Measurements from ENCODE around the gene CRADD. TPM values are rescaled to one million over a fixed set of nuclear protein-coding genes. Genes with fewer than 3 reads are reported as not detected.

Gene CRADD
- total RNA-seq, 1 donor: 12.5 TPM

DNA sequence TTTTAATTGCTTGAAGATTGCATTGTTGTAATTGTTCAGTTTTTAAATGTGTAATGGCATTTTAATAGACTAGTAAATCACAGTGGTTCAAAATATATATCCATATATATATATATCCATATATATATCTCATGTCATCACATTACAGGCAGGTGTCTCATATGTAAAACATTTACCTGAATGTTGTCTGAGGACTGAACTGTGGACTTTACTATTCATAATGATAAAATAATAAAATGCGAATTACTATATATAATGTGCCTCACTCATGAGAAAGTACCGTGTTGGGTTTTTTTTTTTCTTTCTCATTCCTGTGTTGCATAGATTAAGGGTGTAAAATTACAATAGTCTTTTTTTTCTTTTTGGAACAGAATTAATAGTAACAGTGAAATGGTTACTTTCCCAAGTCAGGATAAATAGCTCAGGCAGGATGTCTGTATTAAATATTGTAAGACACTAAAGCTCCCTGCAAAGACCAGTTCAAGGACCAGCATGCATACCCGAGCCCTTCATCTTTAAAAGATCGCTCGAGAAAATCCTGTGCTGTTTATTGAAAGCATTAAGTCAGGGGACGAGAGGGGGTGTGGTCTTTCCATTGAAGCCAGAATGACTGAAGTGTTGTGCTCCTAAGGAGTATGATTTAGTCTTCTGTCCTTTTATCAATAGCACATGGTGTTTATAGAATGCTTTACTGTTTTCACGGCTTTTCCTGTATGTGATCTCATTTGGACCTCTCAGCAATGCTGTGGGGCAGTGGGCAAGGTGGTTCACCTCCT is 173.5 kb downstream of the CRADD start:
- no peak for TF ChIP-seq CTCF (IDR thresholded peaks at IDR 0.05; ENCODE audit: insufficient read depth, low read depth, low read length)
- no peak for DNase-seq (ENCODE audit: low read depth)
- H3K4me3 ChIP-seq (ENCODE audit: low read depth, low read length): no peak overlapping the region

DNA sequence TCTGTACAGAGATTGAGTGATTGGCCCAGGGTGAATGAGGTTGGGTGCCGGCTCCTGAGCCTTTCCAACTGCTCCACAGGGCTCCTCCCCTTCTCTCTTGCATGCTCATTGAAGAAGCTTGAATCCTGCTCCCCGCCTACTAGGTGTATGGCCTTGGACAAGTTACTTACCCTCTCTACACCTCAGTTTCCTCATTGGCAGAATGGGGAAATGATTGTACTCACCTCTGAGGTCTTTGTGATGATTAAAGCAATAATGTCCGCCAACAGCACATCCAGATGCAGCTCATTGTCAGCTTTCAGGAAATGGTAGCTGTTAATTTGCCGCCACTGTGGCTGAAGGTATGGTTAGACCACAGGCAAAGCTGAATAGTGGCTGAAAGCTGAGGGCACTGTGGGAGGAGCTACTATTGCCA is 174.1 kb downstream of the CRADD start:
- no peak for TF ChIP-seq CTCF (IDR thresholded peaks at IDR 0.05; ENCODE audit: insufficient read depth, low read depth, low read length)
- H3K4me3 ChIP-seq (ENCODE audit: low read depth, low read length): no peak overlapping the region
- DNase-seq (ENCODE audit: low read depth): no peak

DNA sequence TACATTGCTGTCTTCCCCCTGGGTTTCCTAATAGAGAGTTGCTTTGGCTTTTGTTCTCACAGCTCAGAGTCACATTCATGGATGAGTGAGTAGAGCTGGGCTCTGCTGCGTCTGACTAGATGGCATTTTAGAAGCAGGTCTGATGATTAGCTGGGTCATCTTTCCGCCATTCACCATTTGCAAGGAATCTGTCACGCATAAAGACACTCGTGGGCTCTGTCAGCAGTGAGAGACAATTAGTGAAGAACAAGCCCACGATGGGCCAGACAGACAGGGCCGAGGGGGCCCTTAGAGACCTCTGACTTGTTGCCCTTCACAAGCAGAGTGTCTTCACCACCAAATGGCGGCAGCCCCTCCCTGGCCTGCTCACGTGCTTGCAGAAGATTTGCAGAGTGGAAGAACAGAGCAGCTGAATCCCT is 175.0 kb downstream of the CRADD start:
- DNase-seq (ENCODE audit: low read depth): no peak
- no peak for TF ChIP-seq CTCF (IDR thresholded peaks at IDR 0.05; ENCODE audit: insufficient read depth, low read depth, low read length)
- H3K4me3 ChIP-seq (ENCODE audit: low read depth, low read length): no peak overlapping the region

DNA sequence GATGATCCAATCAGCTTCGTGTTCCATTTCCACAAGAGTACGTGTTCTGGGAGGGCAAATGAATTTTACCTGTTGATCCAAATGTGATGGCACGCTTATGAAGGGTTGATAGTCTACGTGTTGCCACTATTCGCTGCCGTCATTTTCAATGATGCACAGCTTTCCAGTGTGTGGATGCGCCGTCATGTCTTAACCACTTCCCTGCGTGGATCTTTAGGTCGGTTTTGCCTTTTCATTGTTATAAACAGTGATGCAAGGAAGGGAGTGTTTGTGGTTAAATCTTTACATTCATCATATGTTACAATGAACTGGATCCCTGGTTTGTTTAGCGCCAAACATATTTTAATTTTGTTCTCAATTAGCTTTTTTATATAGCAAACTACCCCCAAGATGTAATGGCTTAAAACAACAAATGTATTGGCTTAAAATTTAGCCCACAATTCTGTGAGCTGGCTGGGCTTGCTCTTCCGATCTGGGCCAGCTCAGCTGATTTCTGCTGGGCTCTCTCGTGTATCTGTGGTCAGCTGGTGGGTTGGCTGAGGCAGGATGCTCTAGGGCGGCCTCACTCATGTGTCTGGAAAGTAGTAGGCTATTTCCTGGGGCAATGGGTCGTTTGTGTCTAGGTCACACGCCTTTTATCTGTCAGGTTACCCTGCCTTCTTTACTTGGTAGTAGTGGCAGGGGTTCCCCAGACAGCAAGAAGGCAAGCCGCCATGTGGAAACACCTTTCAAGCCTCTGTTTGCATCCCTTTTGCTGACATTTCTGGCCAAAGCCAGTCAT is 176.7 kb downstream of the CRADD start:
- H3K4me3 ChIP-seq (ENCODE audit: low read depth, low read length): no peak overlapping the region
- DNase-seq (ENCODE audit: low read depth): no peak
- no peak for TF ChIP-seq CTCF (IDR thresholded peaks at IDR 0.05; ENCODE audit: insufficient read depth, low read depth, low read length)

DNA sequence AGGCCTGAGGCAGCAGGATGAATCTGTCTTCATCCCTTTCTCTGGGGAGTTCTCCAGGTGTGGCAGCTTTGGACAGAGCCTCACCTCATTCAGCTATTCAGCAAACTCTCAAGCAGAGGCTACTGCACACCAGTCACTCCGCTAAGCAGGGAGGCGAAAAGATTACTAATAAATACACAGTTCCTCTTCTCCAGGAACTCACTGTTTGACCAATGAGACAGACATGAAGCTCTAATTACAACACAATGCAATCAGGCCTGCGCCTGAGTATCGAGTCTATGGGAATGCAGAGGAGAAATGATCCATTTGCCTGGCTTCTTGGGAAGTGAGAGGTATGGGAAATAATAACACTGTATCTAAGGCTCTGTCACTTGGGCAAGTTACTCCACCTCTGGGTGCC is 178.1 kb downstream of the CRADD start:
- no peak for TF ChIP-seq CTCF (IDR thresholded peaks at IDR 0.05; ENCODE audit: insufficient read depth, low read depth, low read length)
- no peak for DNase-seq (ENCODE audit: low read depth)
- H3K4me3 ChIP-seq (ENCODE audit: low read depth, low read length): no peak overlapping the region

DNA sequence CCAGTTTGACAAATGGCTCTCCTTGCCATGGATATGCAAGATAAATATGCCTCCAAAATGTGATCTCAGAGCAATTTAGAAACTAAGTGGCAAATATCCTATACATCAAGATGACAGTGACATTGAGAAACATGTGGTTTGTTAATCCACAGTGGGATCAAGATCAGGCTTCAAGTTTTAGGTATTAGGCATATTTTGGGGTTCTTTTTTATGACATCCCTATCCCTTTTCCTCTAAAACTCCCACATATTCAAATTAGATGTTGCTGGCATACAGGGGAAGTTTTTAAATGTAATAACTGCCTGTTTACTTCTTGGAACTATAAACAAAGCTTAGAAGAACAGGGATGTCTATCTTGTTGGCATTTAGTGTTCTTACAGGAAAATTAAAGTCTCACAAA is 179.4 kb downstream of the CRADD start:
- no peak for TF ChIP-seq CTCF (IDR thresholded peaks at IDR 0.05; ENCODE audit: insufficient read depth, low read depth, low read length)
- no peak overlapping the region for H3K4me3 ChIP-seq (ENCODE audit: low read depth, low read length)
- no peak for DNase-seq (ENCODE audit: low read depth)
